HG03558 (cell line): ENCODE measurements around the gene PLCD3.

ENCODE experiments used
- ATAC-seq: cut with Tn5 transposase; IDR thresholded peaks from one replicate; pipeline ENCODE4 v1.9.1; 2021; ENCODE audit warnings: moderate number of reproducible peaks; ENCODE audit not compliant: unreplicated experiment; ENCODE audit errors: extremely low read depth

Gene PLCD3

GRCh38 chr17:45149669-45150664 is 17.7 kb upstream of the PLCD3 start:
- no peak for ATAC-seq

- ATAC-seq = no peak
These were observed 16.8 kb upstream of the PLCD3 start for GRCh38 chr17:45149037-45149668.

- ATAC-seq = peak; percentile 35
These were observed 16.1 kb upstream of the PLCD3 start, which contains the start of gene HEXIM1 for GRCh38 chr17:45148183-45149036. Gene HEXIM1 (plus strand): TSS chr17:45148475. CDS start chr17:45149191, 716 bp downstream.

GRCh38 chr17:45147581-45148182 is 15.4 kb upstream of the PLCD3 start:
- ATAC-seq = peak; percentile 11

DNA sequence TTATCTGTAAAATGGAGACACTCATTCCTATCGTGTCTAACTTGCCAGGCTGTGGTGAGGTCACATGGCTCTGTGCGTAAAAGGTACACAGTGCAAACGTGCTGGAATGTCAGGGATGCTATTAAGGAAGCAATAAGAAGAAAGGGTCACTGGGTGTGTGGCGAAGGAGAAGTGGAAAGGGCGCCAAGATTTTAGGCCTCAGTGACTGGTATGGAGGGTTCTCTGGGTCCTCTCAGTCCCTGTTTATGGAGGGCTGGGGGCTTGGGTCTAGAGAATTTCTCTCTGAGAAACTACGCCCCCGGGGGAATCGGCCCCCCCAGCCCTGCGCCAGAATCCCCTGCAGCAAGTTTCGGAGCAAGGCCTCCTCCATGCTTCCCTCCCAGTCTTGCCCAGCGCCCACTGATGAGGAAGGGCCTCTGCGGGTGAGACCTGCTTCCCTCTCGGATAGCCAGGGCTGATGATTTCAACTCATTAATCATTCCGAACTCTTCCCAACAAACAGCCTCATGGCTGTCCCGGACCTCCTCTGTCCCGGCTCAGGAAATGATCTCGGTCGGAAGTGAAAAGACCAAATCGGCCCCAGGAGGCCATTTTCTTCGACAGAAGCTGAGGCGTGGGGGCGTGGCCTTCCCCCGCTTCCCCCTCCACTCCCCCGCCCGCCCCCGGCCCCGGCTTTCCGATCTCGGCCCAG is 14.7 kb upstream of the PLCD3 start:
- no peak for ATAC-seq

DNA sequence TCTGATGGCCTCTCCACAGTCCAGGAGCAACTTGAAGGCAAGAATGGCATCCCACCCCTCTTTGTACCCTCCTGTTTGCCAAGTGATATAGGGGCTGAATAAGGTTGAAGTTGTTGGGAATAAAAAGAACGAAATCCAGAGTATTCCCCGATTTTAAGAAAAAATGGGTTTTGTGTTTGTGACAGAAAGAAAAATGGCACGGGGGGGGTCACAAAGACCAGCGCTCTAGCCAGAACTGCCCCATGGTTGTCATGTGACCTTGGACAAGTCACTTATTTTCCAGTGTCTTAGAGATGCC is 14.2 kb upstream of the PLCD3 start:
- no peak for ATAC-seq

DNA sequence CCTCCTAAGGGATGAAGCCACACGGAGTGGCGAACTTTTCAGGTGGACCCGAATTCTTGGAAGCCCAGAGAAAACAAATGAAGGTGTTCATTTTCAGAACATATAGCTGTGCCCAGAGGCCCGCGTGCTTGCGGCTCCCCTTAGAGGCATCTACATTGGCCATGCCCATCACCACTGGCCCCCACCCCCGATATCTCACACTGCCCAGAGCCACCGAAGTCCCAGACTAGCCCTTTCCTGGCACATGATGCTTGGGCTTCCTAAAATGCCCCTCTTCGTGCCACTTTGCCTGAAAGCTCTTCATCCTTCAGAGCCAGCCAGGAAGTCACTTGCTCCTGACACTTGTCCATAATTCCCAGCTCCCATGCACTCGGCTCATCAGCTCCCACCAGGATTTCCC is 13.9 kb upstream of the PLCD3 start:
- ATAC-seq = no peak

DNA sequence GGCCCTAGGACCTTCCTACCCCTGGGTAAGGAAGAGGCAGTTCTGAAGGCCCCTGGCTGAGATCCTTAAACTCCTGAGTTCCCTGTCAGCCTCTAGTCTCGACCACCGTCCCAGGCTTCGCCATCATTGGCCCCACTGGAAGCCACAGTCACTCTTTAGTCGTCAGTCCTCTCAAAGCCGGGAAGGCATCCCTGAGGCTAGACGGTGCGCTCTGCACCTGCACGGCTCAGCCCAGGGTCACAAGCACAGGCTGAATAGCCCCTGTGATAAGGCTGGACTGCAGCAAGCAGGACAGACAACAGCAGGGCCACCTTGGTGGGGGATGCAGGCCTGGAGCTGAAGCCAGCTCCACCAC is 12.7 kb upstream of the PLCD3 start:
- no peak for ATAC-seq

DNA sequence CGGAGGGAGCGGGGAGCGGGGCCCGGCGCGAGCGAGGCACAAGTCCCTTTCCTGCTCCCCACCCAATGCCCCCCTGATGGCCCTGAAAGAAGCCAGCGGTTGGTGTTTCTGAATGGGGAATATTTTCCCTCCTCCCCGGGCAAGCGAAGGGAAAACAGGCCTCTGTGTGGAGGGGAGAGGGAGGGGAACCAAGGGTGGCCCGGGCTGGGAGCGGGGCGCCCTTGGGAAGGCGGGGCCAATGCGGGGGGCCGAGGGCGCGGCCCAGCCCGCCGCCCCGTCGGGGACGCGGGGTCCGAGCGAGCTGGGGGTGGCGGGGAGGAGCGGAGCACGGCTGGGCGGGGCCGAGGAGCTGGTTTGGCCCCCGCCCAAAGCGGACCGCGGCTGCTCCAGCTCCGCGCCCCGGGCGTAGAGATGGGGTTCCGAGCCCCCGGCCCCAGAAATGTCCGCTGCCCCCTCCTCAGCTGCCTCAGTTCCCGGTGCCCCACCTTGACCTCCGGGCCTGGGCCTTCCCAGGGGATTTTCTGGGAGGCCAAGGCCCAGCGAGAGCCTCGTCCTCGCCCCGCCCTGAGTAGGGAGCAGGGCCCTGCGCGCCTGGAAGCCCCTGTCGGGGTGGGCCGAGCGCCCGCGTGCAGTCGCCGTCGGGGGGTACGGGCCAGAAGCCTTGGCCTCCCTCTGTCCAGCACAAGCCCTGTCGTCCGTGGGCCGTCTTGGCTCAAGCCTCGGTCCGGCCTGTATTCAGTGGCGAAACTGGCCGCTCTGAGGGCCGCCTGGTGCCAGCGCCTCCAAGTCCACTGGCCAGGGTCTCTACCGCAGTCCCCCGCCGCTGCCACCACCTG is 12.1 kb upstream of the PLCD3 start:
- no peak for ATAC-seq

DNA sequence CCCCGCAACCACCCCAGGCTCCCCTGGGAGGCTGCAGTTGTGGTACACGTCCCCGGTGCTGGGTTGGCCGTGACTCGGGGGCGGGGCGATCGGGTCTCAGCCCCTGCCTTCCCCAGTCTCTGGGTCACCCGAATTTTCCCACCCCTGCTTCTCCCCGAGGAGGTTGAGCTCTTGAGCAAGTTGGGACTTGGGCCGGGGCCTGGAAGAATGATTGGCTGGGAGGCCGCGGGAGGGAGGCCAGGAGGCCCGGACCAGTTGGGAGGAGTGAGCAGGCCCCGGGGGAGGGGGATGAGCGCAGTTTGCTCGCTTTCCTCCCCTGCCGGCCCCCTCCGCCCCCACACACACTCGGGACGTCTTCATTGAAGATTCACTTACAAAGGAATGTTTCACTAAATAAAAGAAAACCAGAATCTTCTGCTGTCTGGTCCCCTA is 11.5 kb upstream of the PLCD3 start:
- no peak for ATAC-seq

- ATAC-seq = no peak
These were observed 10.9 kb upstream of the PLCD3 start for GRCh38 chr17:45143094-45143670.

- no peak for ATAC-seq
These were observed 7.2 kb upstream of the PLCD3 start for GRCh38 chr17:45139533-45139920.

DNA sequence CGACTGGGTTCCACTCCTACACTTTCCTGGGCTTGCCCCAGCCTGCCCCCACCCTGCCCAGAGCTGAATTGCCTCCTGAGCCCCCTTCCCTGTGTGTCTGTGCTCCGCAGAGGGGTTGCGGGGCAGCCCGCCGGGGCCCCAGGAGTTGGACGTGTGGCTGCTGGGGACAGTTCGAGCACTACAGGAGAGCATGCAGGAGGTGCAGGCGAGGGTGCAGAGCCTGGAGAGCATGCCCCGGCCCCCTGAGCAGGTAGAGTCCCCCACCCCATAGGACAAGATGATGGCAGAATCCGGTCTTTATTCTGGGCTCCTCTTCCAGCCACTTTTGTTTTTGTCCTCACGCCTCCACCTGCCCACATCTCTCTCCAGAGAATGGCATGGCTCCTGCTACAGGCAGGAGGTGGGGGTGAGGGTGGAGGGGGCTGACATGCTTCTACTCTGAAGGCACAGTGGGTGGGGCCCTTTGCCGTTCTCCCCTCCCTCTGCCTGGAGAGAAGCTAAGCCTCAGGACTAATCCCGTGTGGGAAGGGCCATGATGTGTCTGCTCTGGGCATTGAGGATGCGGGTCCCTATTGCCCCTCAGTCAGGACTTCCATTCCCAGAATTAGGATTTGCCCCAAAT is 6.7 kb upstream of the PLCD3 start:
- no peak for ATAC-seq

DNA sequence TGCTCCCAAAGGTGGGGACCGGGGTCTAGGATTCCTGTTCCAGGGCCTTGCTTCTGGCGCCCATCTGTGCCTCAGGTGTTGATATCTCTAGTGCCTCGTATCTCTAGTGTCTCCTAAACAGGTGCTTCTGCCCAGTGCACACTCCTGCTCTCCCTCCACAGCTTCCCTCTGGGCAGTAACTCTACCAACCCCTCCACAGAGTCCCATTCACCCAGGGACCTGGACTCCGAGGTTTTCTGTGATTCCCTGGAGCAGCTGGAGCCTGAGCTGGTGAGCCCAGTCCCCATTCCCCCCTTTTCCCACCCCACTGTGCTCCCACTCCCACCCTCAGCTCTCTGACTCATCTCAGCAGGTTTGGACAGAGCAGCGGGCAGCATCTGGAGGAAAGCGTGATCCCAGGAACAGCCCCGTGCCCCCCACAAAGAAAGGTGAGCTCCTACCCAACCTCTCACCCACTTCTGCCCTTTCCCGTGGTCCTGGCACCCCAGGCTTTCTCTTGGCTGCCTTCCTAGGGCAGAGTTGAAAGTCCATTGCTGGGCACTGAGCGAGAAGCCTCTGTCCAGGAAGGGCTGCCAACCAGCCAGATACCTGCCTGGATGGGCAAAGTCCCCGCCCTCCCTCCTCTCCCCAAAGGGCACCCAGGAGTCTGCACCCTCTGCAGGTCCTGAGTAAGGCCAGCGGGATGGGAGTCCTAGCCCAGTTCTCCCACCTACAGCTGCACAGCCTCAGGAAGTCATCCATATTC is 5.4 kb upstream of the PLCD3 start:
- no peak for ATAC-seq

- no peak for ATAC-seq
These were observed 4.7 kb upstream of the PLCD3 start for GRCh38 chr17:45136846-45137560.

- no peak for ATAC-seq
These were observed 3.9 kb upstream of the PLCD3 start for GRCh38 chr17:45135978-45136791.
